GM06990 (cell line): ENCODE measurements around the gene MRPL53.
A peak's percentile ranks its signal among the peaks of the same experiment; 100 is the strongest.

ENCODE experiments used
- DNase-seq: peaks from one replicate; pipeline ENCODE4 v3.0.0-alpha.2; 2011; ENCODE audit not compliant: insufficient read length; ENCODE audit errors: extremely low read depth
- H3K27me3 ChIP-seq: replicated peaks from 2 replicates; pipeline ENCODE4 v1.6.0; 2011; ENCODE audit warnings: low read length; ENCODE audit not compliant: control insufficient read depth, insufficient read depth
- H3K36me3 ChIP-seq: 2 replicates; pipeline ENCODE4 v1.5.1; 2011; ENCODE audit warnings: low read length; ENCODE audit not compliant: control insufficient read depth, insufficient read depth
- H3K4me3 ChIP-seq: replicated peaks from 2 replicates; pipeline ENCODE4 v1.5.1; 2011; ENCODE audit warnings: low read depth, mild to moderate bottlenecking, control low read depth, low read length
- CTCF ChIP-seq: IDR thresholded peaks from 2 replicates; pipeline ENCODE4 v1.5.1; 2011; ENCODE audit warnings: low read length, control low read depth, mild to moderate bottlenecking, inconsistent platforms; ENCODE audit not compliant: insufficient read depth, poor library complexity, severe bottlenecking

The MRPL53 gene

GRCh38 chr2:74513605-74514367 lies 41.3 kb upstream of the MRPL53 start:
- no peak for TF ChIP-seq CTCF
- H3K36me3 ChIP-seq: no peaks in the 10 kb centered on the region
- peak overlapping the region; percentile 46 for H3K4me3 ChIP-seq
- peak; percentile 33 for DNase-seq
- peaks cover 2% of the 10 kb centered on the region; the same call in 1 of the 2 replicates for H3K27me3 ChIP-seq

- DNase-seq: no peak
- Histone ChIP-seq H3K27me3 (peaks cover 2% of the 10 kb centered on the region; the same call in 1 of the 2 replicates), H3K36me3 (no peaks in the 10 kb centered on the region), H3K4me3 (no peak overlapping the region)
- no peak for TF ChIP-seq CTCF
These were observed 40.5 kb upstream of the MRPL53 start for GRCh38 chr2:74512744-74513604.

- no peak for DNase-seq
- Histone ChIP-seq H3K4me3 (no peak overlapping the region), H3K27me3 (peaks cover 2% of the 10 kb centered on the region; the same call in 1 of the 2 replicates), H3K36me3 (no peaks in the 10 kb centered on the region)
- no peak for TF ChIP-seq CTCF
These were observed 38.9 kb upstream of the MRPL53 start for GRCh38 chr2:74511104-74511989.

- H3K36me3 ChIP-seq: peaks cover 4% of the 10 kb centered on the region
- H3K4me3 ChIP-seq: no peak overlapping the region
- DNase-seq: no peak
- peaks cover 2% of the 10 kb centered on the region; the same call in 1 of the 2 replicates for H3K27me3 ChIP-seq
- no peak for TF ChIP-seq CTCF
These were observed 37.8 kb upstream of the MRPL53 start for GRCh38 chr2:74510272-74510671.

- no peak for TF ChIP-seq CTCF
- DNase-seq: no peak
- H3K4me3 ChIP-seq: peak overlapping the region; percentile 93
- no peaks in the 10 kb centered on the region; the same call in 1 of the 2 replicates for H3K27me3 ChIP-seq
- peaks cover 4% of the 10 kb centered on the region for H3K36me3 ChIP-seq
These were observed 35.5 kb upstream of the MRPL53 start for GRCh38 chr2:74507926-74508520.
